HEK293 (cell line): Measurements from ENCODE around the gene NECAB2.
"Not testable (repeated sequence)": the region's sequence is repeated elsewhere in the genome, so short reads cannot be mapped to it uniquely, and the experiment has no call there.

ENCODE experiments used
- CTCF ChIP-seq: fragments of 450-650 bp; formaldehyde crosslinking; IDR thresholded peaks from 2 replicates; pipeline ENCODE4 v1.5.1; 2016; ENCODE audit warnings: missing biosample characterization, missing genetic modification characterization
- SP3 ChIP-seq: fragments of 450-650 bp; formaldehyde crosslinking; IDR thresholded peaks from 2 replicates; pipeline ENCODE4 v1.5.1; 2016; ENCODE audit warnings: missing biosample characterization, missing genetic modification characterization
- TCF7L2 ChIP-seq: IDR thresholded peaks from 2 replicates; pipeline ENCODE4 v1.6.1; 2011; ENCODE audit warnings: low read depth, mild to moderate bottlenecking, inconsistent platforms, low read length, moderate library complexity, borderline replicate concordance
- ZNF645 ChIP-seq: fragments of 450-650 bp; formaldehyde crosslinking; IDR thresholded peaks from 2 replicates; pipeline ENCODE4; 2016; ENCODE audit warnings: missing biosample characterization, missing genetic modification characterization

- TF ChIP-seq CTCF (tag by site-specific recombination); SP3; ZNF645 (tag by site-specific recombination); TCF7L2: not testable (repeated sequence)
Measured at GRCh38 chr16:83950862-83951399, 17.1 kb upstream of the NECAB2 start.
